HTR-8/SVneo (cell line): ENCODE results near the gene TTLL11.
"Not testable (repeated sequence)": the region's sequence is repeated elsewhere in the genome, so short reads cannot be mapped to it uniquely, and the experiment has no call there.

ENCODE experiments used
- DNase-seq: peaks from one replicate; pipeline ENCODE4 v3.0.0; 2011; ENCODE audit warnings: low spot score, mixed read lengths; ENCODE audit not compliant: insufficient read length
- FAIRE-seq: peaks from 2 replicates; lab custom pipeline; 2011; peaks lifted over from hg19 to GRCh38; lab: Jason Lieb, UNC

TTLL11 gene

GRCh38 chr9:121814594-121814993 lies 278.5 kb downstream of the TTLL11 start:
- FAIRE-seq = no peak
- DNase-seq = no peak

GRCh38 chr9:121813519-121814210 lies 279.4 kb downstream of the TTLL11 start:
- DNase-seq = no peak
- FAIRE-seq = no peak

GRCh38 chr9:121812159-121812735 lies 280.9 kb downstream of the TTLL11 start:
- DNase-seq (no peak), FAIRE-seq (no peak)

- DNase-seq (no peak), FAIRE-seq (no peak)
Measured at GRCh38 chr9:121811751-121812150, 281.4 kb downstream of the TTLL11 start.

- FAIRE-seq = no peak
- DNase-seq = no peak
Measured at GRCh38 chr9:121811140-121811539, 282.0 kb downstream of the TTLL11 start.

GRCh38 chr9:121810489-121810888 lies 282.6 kb downstream of the TTLL11 start:
- no peak for DNase-seq
- FAIRE-seq = no peak

- DNase-seq = no peak
- no peak for FAIRE-seq
Measured at GRCh38 chr9:121809356-121810050, 283.6 kb downstream of the TTLL11 start.

- FAIRE-seq (no peak), DNase-seq (no peak)
Measured at GRCh38 chr9:121808781-121809180, 284.3 kb downstream of the TTLL11 start.

- DNase-seq (no peak), FAIRE-seq (no peak)
Measured at GRCh38 chr9:121807823-121808278, 285.3 kb downstream of the TTLL11 start.

- no peak for FAIRE-seq
- DNase-seq = no peak
Measured at GRCh38 chr9:121807069-121807822, 285.9 kb downstream of the TTLL11 start.

- no peak for DNase-seq
- no peak for FAIRE-seq
Measured at GRCh38 chr9:121802753-121803152, 290.4 kb downstream of the TTLL11 start.

- no peak for FAIRE-seq
- no peak for DNase-seq
Measured at GRCh38 chr9:121801579-121801978, 291.5 kb downstream of the TTLL11 start.

- no peak for FAIRE-seq
- no peak for DNase-seq
Measured at GRCh38 chr9:121800376-121800775, 292.7 kb downstream of the TTLL11 start.

GRCh38 chr9:121798941-121799340 lies 294.2 kb downstream of the TTLL11 start:
- DNase-seq (no peak), FAIRE-seq (no peak)

GRCh38 chr9:121797081-121797480 lies 296.0 kb downstream of the TTLL11 start:
- DNase-seq (no peak), FAIRE-seq (no peak)

GRCh38 chr9:121794334-121794733 lies 298.8 kb downstream of the TTLL11 start:
- DNase-seq, FAIRE-seq: not testable (repeated sequence)

GRCh38 chr9:121792476-121792875 lies 300.6 kb downstream of the TTLL11 start:
- FAIRE-seq, DNase-seq: not testable (repeated sequence)

GRCh38 chr9:121790841-121791240 lies 302.3 kb downstream of the TTLL11 start:
- DNase-seq = no peak
- FAIRE-seq = no peak

GRCh38 chr9:121788686-121789366 lies 304.3 kb downstream of the TTLL11 start:
- peak; percentile 63 for FAIRE-seq
- DNase-seq = no peak

GRCh38 chr9:121786998-121787422 lies 306.1 kb downstream of the TTLL11 start:
- FAIRE-seq = no peak
- DNase-seq = no peak
